Measurements from ENCODE around the gene RMND1.

RMND1 gene

DNA sequence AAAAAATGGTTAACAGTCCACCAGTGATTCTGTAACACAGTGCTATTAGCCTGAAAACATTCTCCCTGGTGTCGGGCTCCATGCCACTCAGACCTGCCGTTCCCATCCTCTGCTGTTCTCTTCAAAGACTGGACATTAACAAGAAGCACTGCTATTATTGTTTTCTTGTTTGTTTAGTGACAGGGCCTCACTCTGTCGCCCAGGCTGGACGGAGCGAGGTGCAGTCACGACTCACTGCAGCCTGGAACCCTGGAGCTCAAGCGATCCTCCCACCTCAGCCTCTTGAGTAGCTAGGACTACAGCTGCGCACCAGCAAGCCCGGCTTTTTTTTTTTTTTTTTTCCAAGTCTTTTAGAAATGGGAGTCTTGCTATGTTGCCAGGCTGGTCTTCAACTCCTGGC is 9.6 kb downstream of the RMND1 start:
- DNase-seq (ENCODE audit: insufficient read length, low spot score) (no peak), FAIRE-seq (no peak)
- TF ChIP-seq, protein P1, sequence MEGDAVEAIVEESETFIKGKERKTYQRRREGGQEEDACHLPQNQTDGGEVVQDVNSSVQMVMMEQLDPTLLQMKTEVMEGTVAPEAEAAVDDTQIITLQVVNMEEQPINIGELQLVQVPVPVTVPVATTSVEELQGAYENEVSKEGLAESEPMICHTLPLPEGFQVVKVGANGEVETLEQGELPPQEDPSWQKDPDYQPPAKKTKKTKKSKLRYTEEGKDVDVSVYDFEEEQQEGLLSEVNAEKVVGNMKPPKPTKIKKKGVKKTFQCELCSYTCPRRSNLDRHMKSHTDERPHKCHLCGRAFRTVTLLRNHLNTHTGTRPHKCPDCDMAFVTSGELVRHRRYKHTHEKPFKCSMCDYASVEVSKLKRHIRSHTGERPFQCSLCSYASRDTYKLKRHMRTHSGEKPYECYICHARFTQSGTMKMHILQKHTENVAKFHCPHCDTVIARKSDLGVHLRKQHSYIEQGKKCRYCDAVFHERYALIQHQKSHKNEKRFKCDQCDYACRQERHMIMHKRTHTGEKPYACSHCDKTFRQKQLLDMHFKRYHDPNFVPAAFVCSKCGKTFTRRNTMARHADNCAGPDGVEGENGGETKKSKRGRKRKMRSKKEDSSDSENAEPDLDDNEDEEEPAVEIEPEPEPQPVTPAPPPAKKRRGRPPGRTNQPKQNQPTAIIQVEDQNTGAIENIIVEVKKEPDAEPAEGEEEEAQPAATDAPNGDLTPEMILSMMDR (IDR thresholded peaks at IDR 0.05; ENCODE audit: insufficient read depth, missing control alignments): no peak

DNA sequence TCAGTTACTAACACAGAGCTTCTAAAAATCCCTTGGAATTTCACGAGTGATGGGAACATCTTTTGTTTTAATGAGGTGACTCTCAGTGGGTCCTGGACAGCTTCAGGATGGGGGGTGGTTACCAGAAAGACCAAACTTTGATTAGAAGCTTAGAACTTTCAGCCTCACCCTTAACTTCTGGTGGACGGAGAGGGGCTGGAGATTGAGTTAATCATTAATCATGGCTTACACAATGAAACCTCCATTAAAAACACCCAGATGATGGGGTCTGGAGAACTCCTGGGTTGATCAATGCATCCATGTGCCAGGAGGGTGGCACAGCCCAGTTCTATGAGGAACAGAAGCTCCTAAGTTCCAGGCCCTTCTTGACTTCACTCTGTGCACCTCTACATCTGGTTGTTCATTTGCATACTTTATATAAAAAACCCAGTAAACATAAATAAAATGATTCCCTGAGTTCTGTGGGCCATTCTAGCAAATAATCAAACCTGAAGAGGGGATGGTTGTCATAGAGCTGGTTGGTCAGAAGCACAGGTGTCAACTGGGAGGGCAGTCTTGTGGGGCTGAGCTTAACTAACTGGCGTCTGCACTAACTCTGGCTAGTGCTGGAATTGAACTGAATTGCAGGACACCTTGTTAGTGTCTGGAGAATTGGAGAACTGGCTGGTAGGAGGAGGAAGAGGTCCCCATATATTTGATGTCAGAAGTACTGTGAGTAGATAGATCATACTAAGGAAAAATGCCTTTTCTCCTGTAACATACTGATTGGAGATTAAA is 10.3 kb downstream of the RMND1 start:
- FAIRE-seq (no peak), DNase-seq (ENCODE audit: insufficient read length, low spot score) (no peak)
- TF ChIP-seq, protein P1 (IDR thresholded peaks at IDR 0.05; ENCODE audit: insufficient read depth, missing control alignments): no peak

DNA sequence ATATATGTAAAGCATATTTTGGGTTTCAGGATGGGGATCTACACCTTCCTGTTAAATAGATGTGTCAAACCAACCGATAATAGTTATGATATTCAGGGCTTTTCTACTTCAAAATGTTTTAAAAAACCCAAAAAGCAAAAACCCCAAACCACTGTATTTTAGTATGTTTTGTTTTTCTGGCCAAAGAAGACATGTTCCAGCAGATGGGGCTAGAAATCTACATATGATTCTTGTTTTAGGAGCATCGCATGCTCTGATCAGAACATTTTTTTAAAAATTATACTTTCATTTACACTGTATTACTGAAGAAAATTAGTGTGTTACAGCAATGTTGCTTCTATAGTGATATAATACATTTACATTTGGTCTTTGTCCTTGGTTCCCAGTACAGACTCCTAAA is 11.0 kb downstream of the RMND1 start:
- TF ChIP-seq, protein P1 (IDR thresholded peaks at IDR 0.05; ENCODE audit: insufficient read depth, missing control alignments): peak; percentile 13
- DNase-seq (ENCODE audit: insufficient read length, low spot score) (no peak), FAIRE-seq (no peak)

DNA sequence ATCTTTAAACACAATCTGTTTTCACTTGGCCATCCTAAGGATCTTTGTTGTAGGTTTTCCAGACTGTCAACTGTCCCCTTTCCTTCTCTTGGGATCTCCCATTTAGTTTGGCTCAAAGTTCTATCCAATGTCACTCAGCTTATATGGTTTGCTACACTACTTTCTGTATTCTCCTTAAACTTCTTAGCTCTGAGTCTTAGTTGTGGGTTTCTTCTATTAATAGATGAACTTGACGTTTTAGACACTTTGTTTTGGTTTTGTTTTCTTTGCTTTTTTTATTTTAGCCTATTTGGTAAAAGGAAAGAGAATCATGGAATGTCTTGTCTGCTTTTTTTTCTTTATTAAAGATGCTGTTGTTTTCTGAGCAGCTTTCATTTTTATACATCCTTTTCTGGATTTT is 11.4 kb downstream of the RMND1 start:
- DNase-seq (ENCODE audit: insufficient read length, low spot score) (no peak), FAIRE-seq (no peak)
- TF ChIP-seq, protein P1 (IDR thresholded peaks at IDR 0.05; ENCODE audit: insufficient read depth, missing control alignments): no peak

DNA sequence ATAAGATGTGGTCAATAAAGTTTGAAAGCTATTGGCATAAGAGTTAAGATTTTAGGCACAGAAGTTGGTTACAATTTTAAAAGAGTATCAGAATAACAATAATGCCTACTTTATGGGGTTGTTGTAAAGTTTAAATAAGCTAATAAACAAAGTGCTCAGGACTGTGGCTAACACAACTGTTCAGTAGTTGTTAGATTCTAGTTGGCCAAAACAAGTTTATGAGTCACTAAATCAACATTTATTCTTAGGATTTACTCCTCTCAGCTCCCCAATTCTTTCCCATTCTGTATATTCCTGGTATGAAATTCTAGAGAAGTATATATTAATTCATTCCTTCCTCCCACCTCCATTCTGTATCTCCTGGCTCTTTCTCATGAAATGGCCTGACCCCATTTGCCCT is 14.5 kb downstream of the RMND1 start:
- TF ChIP-seq, protein P1 (IDR thresholded peaks at IDR 0.05; ENCODE audit: insufficient read depth, missing control alignments): no peak
- FAIRE-seq (no peak), DNase-seq (ENCODE audit: insufficient read length, low spot score) (no peak)

DNA sequence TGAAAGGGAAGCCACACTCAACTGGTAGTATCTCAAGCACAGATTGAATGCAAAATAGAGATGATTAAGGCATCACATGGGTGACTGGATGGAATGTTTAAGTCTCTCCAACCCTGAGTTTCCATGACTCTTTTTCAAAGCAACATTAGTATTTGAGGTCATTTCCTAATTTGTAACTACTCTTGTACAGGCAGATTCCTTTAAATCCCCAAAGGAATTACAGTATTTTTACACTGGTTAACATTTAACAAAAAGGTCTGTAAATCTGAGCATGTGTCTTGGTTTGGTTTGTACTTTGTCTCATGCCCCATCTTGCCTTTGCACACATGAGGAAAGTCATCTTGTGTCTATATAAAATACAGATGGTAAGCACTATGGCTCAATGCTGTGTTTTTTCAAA is 15.1 kb downstream of the RMND1 start:
- TF ChIP-seq, protein P1 (IDR thresholded peaks at IDR 0.05; ENCODE audit: insufficient read depth, missing control alignments): no peak
- DNase-seq (ENCODE audit: insufficient read length, low spot score): no peak

DNA sequence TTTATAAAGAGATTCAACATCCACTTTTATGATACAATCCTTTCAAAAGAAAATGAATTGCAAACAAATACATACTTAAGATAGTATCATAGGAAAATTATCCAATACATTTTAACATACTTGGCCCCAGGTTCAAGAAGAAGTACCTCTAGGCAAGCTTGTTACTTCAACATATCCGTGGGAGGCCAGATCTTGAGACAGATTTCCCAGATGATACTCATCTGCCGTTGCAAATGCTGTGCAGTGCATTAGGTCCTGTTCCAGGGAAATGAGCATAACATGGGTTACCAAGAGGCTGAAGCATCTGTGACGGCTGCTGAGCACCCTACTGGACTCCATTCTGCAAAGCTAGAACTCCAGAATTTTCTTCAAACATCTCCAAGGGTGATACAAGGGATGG is 15.6 kb downstream of the RMND1 start:
- TF ChIP-seq, protein P1 (IDR thresholded peaks at IDR 0.05; ENCODE audit: insufficient read depth, missing control alignments): no peak
- DNase-seq (ENCODE audit: insufficient read length, low spot score): no peak
- no peak for FAIRE-seq

More for the DNA sequence above, 15.1 kb downstream of the RMND1 start:
- FAIRE-seq: no peak
